GM18511 (cell line): ENCODE results near the gene TMEM45A.
"Not testable (repeated sequence)": the region's sequence is repeated elsewhere in the genome, so short reads cannot be mapped to it uniquely, and the experiment has no call there.

Experiments
- ATAC-seq: cut with Tn5 transposase; IDR thresholded peaks from one replicate; pipeline ENCODE4 v1.9.1; 2021; ENCODE audit warnings: mild to moderate bottlenecking, moderate library complexity; ENCODE audit not compliant: unreplicated experiment

The TMEM45A gene

DNA sequence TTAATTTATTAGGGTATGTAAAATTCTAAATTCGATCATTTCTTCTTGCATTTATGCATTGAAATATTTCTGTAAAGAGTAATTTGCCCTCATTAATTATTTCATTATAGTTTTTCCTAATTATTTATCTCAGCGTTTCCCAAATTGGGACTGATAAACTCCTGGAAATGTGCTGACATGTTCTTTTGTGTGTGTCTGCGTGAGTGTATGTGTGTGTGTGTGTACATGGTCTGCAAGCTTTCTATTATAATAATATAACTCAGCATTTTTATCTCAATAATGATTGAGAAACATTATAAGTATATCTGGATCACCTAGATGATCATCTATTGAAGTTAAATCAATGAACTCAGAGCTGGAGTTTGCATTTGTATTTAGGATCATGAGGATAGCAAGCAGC lies 38.7 kb downstream of the TMEM45A start:
- ATAC-seq = no peak

- no peak for ATAC-seq
Measured at GRCh38 chr3:100532411-100532810, 40.0 kb downstream of the TMEM45A start.

GRCh38 chr3:100533176-100533575 lies 40.8 kb downstream of the TMEM45A start:
- no peak for ATAC-seq

GRCh38 chr3:100535610-100535943 lies 43.2 kb downstream of the TMEM45A start:
- no peak for ATAC-seq

DNA sequence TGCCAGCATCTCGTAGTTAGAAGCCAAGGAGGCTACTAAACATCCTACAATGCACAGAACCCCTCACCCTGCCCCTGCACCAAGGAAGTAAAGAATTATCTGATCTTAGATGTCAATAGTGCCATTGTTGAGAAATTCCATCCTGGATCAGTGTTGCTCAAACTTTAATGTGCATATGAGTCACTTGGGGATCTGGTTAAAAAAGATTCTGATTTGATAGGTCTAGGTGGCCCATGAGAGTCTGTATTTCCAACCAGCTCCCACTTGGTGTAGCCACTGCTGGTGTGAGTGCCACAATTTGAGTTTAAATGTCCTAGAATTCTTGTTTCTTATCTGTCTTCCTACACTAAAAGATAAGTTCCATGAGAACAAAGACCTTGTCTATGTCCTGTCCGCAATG lies 43.7 kb downstream of the TMEM45A start:
- ATAC-seq = no peak

DNA sequence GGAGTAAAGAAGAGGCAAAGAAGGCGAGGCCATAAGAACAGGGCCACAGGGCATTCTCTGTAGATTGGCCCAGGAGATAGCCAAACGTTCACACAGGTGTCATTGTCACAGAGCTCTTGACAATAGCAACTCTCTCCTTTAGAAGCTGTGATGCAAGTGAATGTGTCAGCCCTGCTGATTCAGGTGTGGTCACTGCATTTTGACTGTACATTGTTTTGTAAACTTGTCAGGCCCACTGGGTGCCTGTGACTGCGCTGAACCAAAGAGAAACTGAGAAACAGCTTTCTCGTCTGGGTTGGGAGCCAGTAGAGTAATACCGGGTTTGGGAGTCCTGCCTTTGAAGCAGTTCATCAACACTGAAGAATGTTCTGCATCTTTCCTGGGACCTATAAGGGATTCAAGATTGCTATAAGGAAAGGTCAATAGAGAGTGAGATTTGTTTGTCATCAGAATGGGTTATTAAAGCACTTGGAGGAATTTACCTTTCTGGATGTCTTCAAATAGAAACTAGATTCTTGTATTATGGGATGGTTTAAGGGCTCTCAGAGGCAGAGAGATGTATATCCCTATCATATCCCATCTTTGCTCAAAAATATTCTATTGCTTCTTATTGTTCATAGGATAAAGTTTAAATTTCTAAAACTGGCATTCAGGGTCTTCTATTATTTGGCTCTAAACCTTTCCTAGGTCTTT lies 45.4 kb downstream of the TMEM45A start:
- no peak for ATAC-seq

DNA sequence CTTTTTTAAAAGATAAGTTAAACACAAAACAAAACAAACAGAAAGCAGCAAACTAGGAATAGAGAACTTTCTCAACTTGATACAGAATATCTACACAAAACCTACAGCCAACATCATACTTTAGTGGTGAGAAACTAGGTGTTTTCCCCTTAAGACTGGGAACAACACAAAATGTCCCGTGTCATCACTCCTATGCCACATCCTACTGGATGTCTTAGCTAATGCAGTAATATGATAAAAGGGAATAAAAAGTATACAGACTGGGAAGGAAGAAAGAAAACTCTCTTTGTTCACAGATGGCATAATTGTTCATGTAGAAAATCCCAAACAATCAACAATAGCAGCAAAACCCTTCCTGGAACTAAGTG lies 45.9 kb downstream of the TMEM45A start:
- no peak for ATAC-seq

- no peak for ATAC-seq
Measured at GRCh38 chr3:100540791-100541334, 48.4 kb downstream of the TMEM45A start.

DNA sequence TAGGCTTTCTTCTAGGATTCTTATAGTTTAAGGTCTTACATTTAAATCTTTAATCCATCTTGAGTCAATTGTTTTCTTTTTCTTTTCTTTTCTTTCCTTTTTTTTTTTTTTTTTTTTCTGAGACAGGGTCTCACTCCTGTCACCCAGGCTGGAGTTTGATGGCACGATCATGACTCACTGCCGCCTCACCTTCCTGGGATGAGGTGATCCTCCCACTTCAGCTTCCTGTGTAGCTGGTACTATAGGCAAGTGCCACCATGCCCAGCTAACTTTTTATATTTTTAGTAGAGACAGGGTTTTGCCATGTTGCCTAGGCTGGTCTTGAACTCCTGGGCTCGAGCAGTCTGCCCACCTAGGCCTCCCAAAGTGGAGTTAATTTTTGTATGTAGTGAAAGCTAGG lies 49.0 kb downstream of the TMEM45A start:
- ATAC-seq = not testable (repeated sequence)

GRCh38 chr3:100545371-100545770 lies 53.0 kb downstream of the TMEM45A start:
- ATAC-seq = no peak

DNA sequence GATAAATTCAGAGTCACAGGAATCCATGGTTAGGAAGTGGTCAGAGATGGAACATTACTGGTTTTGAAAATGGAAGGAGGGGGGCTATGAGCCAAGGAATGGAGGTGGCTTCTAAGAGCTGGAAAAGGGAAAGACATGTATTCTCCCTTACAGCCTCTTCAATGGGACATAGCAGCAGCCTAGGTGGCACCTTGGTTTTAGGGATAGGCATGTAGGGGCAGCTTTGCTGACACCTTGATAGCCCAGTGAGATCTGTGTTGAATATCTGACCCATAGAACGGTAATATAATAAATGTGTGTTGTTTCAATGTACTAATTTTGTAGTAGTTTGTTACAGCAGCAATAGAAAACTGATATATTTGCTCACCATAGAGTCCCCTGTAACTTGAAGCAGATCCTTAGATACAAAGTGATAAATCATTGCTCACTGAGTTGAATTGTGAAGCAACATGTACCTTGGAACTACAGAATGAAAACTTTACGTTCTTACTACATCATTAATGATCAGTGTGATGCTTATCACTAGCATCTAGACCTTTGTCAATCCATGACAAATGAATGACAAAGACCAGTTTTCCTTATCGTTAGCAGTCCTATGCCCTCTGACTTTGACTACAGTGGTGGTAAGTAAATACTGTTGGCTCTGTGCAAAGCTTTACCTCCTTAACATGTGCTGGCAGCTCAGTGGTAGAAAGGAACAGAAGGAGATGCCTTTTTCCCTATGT lies 53.8 kb downstream of the TMEM45A start:
- no peak for ATAC-seq

- no peak for ATAC-seq
Measured at GRCh38 chr3:100548053-100548452, 55.6 kb downstream of the TMEM45A start.

- ATAC-seq = no peak
Measured at GRCh38 chr3:100553618-100554372, 61.4 kb downstream of the TMEM45A start.

GRCh38 chr3:100554373-100554676 lies 61.9 kb downstream of the TMEM45A start:
- no peak for ATAC-seq

DNA sequence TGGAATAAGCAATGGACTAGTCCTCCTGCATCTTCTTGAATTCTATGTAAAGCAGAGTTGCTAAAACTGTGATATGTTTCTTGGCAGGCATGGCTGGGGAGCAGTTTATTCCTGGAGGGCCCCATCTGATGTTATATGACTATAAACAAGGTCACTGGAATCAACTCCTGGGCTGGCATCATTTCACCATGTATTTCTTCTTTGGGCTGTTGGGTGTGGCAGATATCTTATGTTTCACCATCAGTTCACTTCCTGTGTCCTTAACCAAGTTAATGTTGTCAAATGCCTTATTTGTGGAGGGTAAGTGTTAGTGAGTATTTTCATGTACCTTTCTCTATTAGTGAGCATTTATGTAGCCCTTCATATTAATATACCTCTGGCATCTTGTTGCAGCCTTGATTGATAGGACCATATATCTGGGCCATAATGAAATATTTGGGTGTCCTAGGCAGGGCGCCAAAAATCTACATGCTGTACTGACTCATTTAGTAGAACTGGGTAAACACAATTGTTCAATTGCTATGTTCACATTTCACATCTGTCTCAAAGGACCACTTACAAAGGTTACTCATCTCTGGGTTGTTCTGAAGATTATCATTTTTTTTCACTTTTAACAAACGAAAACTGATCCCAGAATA lies 64.4 kb downstream of the TMEM45A start:
- no peak for ATAC-seq

GRCh38 chr3:100558233-100558632 lies 65.8 kb downstream of the TMEM45A start:
- ATAC-seq = no peak

DNA sequence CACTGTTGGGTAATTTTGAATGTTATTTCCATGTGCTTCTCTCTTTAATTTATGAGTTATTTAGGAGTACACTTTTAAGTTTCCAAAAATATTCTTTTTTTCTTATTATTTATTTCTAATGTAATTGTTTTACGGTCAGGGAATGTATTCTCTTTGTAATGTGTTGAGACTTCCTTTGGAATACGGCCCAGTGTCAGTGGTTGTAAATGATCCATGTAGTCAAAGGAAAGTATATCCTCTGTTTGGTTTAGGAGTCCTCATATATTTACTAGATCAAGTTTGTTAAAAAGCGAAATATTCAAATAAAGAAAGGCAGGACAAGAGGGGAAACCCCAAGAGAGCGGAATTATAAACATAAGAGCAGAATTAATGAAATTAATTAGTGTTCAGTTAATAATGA lies 68.0 kb downstream of the TMEM45A start:
- ATAC-seq = no peak

DNA sequence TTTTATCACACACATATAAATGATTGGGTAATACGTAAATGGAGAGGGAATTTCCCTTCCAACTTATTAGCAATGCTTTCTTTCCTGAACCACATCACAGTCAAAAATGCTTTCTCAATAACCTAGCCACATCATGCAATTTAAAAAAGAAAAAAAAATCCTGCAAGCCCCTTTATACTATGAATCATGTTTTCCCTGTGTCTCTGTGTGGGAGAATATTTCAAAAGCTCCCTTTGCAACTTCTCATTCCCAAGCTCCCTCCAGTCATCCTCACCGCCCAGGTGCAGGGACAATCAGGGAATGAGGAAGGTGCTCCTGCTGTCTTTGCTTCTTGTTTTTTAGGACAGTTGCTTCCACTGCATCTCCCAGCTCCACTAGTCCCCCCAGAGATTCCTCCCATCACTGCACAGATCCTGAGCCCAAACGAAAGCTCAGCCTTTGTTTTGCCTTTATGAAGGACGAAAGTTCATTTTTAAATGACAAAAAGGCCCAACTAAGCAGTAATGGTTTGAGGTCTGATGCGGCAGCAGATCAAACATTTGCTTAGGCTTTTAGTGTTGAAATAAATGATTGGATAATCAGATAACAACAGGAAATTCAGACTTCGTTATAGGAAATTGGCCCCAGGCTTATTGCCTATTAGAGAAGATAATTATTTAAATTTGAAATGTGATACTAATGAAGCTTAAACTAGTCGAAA lies 69.2 kb downstream of the TMEM45A start:
- no peak for ATAC-seq

DNA sequence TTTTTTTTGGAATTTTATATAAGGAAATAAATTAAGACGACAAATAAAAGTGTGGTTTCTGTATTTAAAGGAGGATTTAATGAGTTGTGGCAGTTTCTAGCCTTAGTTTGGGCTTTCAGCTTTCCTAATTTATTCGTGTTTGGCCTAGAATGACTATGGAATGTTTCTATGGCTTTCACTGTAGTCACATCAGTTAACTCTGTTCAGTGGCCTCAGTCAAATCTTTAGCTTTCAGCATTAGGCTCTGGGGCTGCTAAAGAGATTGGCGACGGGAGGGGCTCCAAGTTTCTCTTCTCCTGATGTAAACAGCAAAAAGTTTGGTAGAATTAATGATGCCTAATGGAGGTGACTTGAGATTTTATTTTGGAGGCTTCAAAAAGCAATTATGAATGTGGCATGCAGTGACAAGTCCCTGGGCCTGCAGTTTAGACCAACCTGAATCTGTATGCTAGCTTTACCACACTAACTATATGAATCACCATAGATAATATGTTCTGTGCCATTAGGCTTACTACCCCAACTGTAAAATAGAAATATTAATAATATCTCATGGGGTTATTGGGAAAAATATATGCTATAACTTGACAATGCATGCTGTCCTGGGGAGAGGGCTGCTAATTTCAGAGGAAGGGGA lies 69.9 kb downstream of the TMEM45A start:
- ATAC-seq = no peak

DNA sequence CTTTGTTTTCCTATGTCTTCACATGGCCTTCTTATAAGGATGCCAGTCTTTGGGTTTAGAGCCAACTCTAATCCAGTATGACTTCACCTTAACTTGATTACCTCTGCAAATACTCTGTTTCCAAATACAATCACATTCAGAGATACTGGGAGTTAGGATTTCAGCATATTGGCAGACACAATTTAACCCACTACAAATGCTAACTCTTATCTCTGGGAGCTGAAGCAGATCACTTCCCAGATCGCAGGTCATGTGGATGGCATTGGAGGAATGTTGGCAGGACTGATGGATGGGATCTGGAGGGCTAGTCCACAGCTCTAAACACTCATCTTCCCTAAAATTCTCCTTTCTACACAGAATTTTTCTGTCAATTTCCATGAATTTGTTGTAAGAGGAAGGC lies 70.8 kb downstream of the TMEM45A start:
- ATAC-seq = no peak
